Measurements from ENCODE around the gene TBC1D5. TPM values are rescaled to one million over a fixed set of nuclear protein-coding genes. Genes with fewer than 3 reads are reported as not detected.
"Not testable (repeated sequence)": the region's sequence is repeated elsewhere in the genome, so short reads cannot be mapped to it uniquely, and the experiment has no call there.

Gene TBC1D5
- total RNA-seq, 4 donors from 2014 or later = 21.3 to 86.4 (median 48.1) TPM

- WGBS, 2 donors (ENCODE audit: low coverage in 1 of 2) = 87 to 93% methylated on average over 2 of the region's 2 CpGs
- H3K27ac ChIP-seq = no peak overlapping the region
- in situ Hi-C loops (cut with MboI; ENCODE audit: low pct_ligation_motif_present in 1 of 4, low pct_unique_long_range_greater_than_20kb in 1 of 4, low sequenced_read_pairs in 3 of 4) = no loop called here
Observed at GRCh38 chr3:17738219-17738618, 4.2 kb downstream of the TBC1D5 start.

DNA sequence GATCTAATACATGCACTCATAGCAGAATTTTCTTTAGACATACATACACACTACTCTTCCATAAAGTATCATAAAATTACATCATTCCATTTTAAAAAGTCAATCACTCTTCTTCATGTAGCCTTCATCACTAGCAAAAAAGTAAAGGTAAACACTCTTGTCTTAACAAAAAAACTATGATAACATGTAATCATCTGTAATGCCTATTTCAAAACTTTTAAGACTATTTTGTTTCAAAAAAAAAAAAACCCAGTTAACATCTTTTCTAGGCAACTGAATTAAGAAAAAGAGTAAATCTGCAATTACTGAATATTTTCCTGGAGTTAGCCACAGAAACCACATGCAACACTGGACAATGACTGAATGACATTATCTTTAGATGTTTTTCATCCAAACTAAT is 4.8 kb downstream of the TBC1D5 start:
- in situ Hi-C loops (cut with MboI; ENCODE audit: low pct_ligation_motif_present in 1 of 4, low pct_unique_long_range_greater_than_20kb in 1 of 4, low sequenced_read_pairs in 3 of 4) = no loop called here
- Histone ChIP-seq H3K4me1 (peaks cover 16 to 27% (median 21%) of the 10 kb centered on the region in 4 donors), H3K9me3 (no peaks in the 10 kb centered on the region), H3K27me3 (no peaks in the 10 kb centered on the region), H3K36me3 (no peaks in the 10 kb centered on the region), H3K27ac (no peak overlapping the region), H3K4me3 (no peak overlapping the region)
- DNase-seq = no peak
- TF ChIP-seq POLR2AphosphoS5 (IDR thresholded peaks at IDR 0.05) = no peak
- no peak for TF ChIP-seq EP300 (IDR thresholded peaks at IDR 0.05; ENCODE audit: low read depth)
- TF ChIP-seq, protein P1, sequence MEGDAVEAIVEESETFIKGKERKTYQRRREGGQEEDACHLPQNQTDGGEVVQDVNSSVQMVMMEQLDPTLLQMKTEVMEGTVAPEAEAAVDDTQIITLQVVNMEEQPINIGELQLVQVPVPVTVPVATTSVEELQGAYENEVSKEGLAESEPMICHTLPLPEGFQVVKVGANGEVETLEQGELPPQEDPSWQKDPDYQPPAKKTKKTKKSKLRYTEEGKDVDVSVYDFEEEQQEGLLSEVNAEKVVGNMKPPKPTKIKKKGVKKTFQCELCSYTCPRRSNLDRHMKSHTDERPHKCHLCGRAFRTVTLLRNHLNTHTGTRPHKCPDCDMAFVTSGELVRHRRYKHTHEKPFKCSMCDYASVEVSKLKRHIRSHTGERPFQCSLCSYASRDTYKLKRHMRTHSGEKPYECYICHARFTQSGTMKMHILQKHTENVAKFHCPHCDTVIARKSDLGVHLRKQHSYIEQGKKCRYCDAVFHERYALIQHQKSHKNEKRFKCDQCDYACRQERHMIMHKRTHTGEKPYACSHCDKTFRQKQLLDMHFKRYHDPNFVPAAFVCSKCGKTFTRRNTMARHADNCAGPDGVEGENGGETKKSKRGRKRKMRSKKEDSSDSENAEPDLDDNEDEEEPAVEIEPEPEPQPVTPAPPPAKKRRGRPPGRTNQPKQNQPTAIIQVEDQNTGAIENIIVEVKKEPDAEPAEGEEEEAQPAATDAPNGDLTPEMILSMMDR (IDR thresholded peaks at IDR 0.05) = no peak
- TF ChIP-seq POLR2A (IDR thresholded peaks at IDR 0.05) = no peak
- intact Hi-C loops (cut with DNase I; ENCODE audit: low total_unique reads) = no loop called here

More at GRCh38 chr3:17738219-17738618, 4.2 kb downstream of the TBC1D5 start:
- DNase-seq = no peak
- Histone ChIP-seq H3K27me3 (no peaks in the 10 kb centered on the region), H3K4me1 (peaks cover 16 to 30% (median 25%) of the 10 kb centered on the region in 4 donors), H3K4me3 (no peak overlapping the region), H3K36me3 (no peaks in the 10 kb centered on the region), H3K9me3 (no peaks in the 10 kb centered on the region)
- TF ChIP-seq, protein P1 (IDR thresholded peaks at IDR 0.05) = no peak
- no peak for TF ChIP-seq EP300 (IDR thresholded peaks at IDR 0.05; ENCODE audit: low read depth)
- TF ChIP-seq POLR2A (IDR thresholded peaks at IDR 0.05) = no peak
- TF ChIP-seq POLR2AphosphoS5 (IDR thresholded peaks at IDR 0.05) = no peak
- intact Hi-C loops (cut with DNase I; ENCODE audit: low total_unique reads) = no loop called here

- DNase-seq; H3K4me3 ChIP-seq; H3K27me3 ChIP-seq; intact Hi-C loops (cut with DNase I; ENCODE audit: low total_unique reads); H3K36me3 ChIP-seq; H3K9me3 ChIP-seq; H3K27ac ChIP-seq; in situ Hi-C loops (cut with MboI; ENCODE audit: low pct_ligation_motif_present in 1 of 4, low pct_unique_long_range_greater_than_20kb in 1 of 4, low sequenced_read_pairs in 3 of 4): not testable (repeated sequence)
- WGBS, 2 donors (ENCODE audit: low coverage in 1 of 2) = 72 to 97% methylated on average over 2 to 7 of the region's 7 CpGs
- H3K4me1 ChIP-seq = peaks cover 7 to 16% (median 12%) of the 10 kb centered on the region in 4 donors
Observed at GRCh38 chr3:17735362-17735761, 7.1 kb downstream of the TBC1D5 start.

DNA sequence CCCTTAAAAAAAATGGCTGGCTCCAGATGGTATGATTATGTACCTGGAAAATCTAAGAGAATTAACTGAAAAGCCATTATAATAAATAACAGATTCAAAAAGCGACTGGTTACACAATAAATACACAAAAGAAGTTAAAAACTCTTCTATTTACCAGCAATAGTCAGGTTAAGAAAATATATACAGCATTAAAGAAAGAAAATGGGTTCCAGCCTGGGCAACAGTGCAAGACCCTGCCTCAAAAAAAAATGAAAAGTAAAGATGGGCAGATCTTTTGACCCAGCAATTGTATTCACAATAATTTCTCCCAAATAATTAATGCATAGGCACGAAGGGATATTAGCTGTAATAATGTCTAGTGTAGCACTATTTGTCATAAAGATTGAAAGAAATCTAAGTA is 8.7 kb downstream of the TBC1D5 start:
- Histone ChIP-seq H3K27ac (no peak overlapping the region), H3K36me3 (no peaks in the 10 kb centered on the region), H3K9me3 (no peaks in the 10 kb centered on the region), H3K27me3 (no peaks in the 10 kb centered on the region), H3K4me1 (peaks cover 0 to 8% (median 2%) of the 10 kb centered on the region in 4 donors), H3K4me3 (no peak overlapping the region)
- TF ChIP-seq EP300 (IDR thresholded peaks at IDR 0.05; ENCODE audit: low read depth) (no peak), POLR2AphosphoS5 (IDR thresholded peaks at IDR 0.05) (no peak), POLR2A (IDR thresholded peaks at IDR 0.05) (no peak)
- TF ChIP-seq, protein P1 (IDR thresholded peaks at IDR 0.05) = no peak
- WGBS, 2 donors (ENCODE audit: low coverage in 1 of 2) = 93 to 100% methylated on average over 2 of the region's 2 CpGs
- intact Hi-C loops (cut with DNase I; ENCODE audit: low total_unique reads) (no loop called here), in situ Hi-C loops (cut with MboI; ENCODE audit: low pct_ligation_motif_present in 1 of 4, low pct_unique_long_range_greater_than_20kb in 1 of 4, low sequenced_read_pairs in 3 of 4) (no loop called here)
- no peak for DNase-seq

- H3K36me3 ChIP-seq = no peaks in the 10 kb centered on the region
- no peaks in the 10 kb centered on the region for H3K27me3 ChIP-seq
- TF ChIP-seq EP300 (IDR thresholded peaks at IDR 0.05; ENCODE audit: low read depth) = no peak
- no peak for TF ChIP-seq POLR2AphosphoS5 (IDR thresholded peaks at IDR 0.05)
- TF ChIP-seq, protein P1 (IDR thresholded peaks at IDR 0.05) = no peak
- no peaks in the 10 kb centered on the region for H3K9me3 ChIP-seq
- intact Hi-C loops (cut with DNase I; ENCODE audit: low total_unique reads) = no loop called here
- H3K27ac ChIP-seq = no peak overlapping the region
- WGBS, 2 donors (ENCODE audit: low coverage in 1 of 2) = 84 to 92% methylated on average over 2 to 3 of the region's 3 CpGs
- peaks cover 0 to 8% (median under 1%) of the 10 kb centered on the region in 4 donors for H3K4me1 ChIP-seq
- no peak for DNase-seq
- no peak overlapping the region for H3K4me3 ChIP-seq
- in situ Hi-C loops (cut with MboI; ENCODE audit: low pct_ligation_motif_present in 1 of 4, low pct_unique_long_range_greater_than_20kb in 1 of 4, low sequenced_read_pairs in 3 of 4) = no loop called here
Observed at GRCh38 chr3:17733215-17733614, 9.2 kb downstream of the TBC1D5 start.
